22Rv1 (cell line): ENCODE results near the gene ZBTB37.

Source experiments
- CTCF ChIP-seq: fragments of 450-650 bp; IDR thresholded peaks from 2 replicates; pipeline ENCODE4 v1.5.1; 2017; ENCODE audit warnings: mild to moderate bottlenecking
- ZFX ChIP-seq: fragments of 450-650 bp; IDR thresholded peaks from 2 replicates; pipeline ENCODE4 v1.6.1; 2017; ENCODE audit warnings: antibody characterized with exemption, borderline replicate concordance

- TF ChIP-seq CTCF (no peak), ZFX (no peak)
These were observed 15.1 kb upstream of the ZBTB37 start for GRCh38 chr1:173853074-173853473.
